ENCODE measurements around the gene KLHL17.
A peak's percentile ranks its signal among the peaks of the same experiment; 100 is the strongest.

Gene KLHL17

DNA sequence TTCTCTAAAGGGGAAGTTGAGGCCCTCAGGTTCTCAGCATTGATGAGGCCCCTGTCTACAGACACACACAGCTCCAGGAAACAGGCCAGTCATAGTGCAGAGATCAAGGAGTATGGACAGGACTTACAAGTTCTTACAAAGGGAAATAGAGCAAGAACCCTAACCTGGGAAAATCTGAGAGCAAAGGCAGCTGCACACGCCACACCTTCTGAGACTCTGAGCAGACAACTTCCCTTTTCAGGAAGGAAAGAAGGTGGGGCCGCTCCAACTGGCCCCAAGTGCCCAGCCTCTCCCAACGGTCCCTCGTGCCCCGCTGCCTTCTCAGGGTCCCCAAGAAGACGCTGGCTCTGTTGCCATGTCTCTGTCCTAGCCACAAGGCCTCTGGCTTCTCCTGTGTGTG lies 4.9 kb upstream of the KLHL17 start:
- TF ChIP-seq, protein P1, sequence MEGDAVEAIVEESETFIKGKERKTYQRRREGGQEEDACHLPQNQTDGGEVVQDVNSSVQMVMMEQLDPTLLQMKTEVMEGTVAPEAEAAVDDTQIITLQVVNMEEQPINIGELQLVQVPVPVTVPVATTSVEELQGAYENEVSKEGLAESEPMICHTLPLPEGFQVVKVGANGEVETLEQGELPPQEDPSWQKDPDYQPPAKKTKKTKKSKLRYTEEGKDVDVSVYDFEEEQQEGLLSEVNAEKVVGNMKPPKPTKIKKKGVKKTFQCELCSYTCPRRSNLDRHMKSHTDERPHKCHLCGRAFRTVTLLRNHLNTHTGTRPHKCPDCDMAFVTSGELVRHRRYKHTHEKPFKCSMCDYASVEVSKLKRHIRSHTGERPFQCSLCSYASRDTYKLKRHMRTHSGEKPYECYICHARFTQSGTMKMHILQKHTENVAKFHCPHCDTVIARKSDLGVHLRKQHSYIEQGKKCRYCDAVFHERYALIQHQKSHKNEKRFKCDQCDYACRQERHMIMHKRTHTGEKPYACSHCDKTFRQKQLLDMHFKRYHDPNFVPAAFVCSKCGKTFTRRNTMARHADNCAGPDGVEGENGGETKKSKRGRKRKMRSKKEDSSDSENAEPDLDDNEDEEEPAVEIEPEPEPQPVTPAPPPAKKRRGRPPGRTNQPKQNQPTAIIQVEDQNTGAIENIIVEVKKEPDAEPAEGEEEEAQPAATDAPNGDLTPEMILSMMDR (IDR thresholded peaks at IDR 0.05): no peak
- no peak for DNase-seq (ENCODE audit: low spot score)

DNA sequence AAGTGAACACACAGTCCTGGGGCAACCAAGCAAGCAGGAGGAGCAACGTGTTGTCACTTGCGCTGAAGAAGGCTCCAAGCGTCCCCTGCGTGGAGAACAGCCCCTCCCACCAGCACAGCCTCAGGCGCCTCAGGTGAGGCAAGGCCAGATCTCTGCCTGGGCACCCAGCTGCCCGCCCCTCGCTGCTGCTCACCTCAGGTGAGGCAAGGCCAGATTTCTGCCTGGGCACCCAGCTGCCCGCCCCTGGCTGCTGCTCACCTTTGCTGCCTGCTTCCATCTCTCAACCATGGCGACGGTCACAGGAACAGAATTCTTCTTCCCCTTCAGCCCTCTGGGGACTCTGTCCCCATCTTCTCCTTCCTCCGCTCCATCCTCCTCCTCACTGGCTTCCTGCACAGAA lies 3.7 kb upstream of the KLHL17 start:
- TF ChIP-seq, protein P1 (IDR thresholded peaks at IDR 0.05): no peak

More for the DNA sequence above, 4.9 kb upstream of the KLHL17 start:
- Histone ChIP-seq H3K4me3 (no peak overlapping the region), H3K27ac (no peak overlapping the region)

DNA sequence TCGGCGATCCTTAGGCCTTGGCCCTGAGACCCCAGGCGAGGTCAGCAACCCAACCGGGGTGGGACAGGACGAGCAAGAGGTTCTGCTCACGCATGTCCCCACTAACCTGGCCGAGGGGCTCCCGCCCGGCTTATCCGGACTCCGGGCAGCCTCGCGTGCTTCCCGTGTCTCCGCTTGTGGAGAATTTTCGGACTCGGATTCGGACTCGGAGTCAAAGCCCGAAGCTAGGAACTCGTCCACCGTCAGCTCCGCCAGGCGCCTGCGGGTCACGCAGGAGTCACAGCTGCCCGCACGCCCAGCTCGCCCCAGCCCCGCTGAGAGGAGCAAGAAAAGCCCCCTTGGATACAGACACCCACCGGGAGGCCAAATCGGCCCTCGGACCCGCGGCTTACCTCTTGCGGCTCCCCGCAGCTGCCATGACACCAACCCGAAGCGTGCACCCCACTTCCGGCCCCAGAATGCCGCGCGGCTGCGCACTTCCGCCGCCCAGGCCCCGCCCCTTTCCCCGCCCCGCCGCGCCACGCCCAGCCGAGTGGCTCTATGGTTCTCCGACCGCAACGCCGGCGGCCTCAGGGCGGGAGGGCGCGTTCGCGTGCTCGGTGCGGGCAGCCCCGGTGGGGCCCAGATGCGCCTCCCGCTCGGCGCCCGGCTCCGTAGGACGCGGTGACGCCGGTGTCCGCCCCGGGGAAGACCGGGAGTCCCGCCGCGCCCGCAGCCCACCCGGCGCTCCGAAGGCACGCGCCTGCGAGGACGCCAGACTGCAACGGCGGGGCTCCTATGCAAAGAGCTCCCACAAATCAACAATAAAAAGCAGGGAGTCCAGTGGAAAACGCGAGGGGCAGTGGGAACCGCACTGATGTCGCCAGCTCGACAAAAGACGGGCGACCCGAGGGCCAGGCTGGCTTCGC lies 1.3 kb upstream of the KLHL17 start, which contains the start of gene NOC2L:
Gene NOC2L (minus strand): TSS at position 434 of the 908 bp plus-strand sequence. CDS start 16 bp downstream, at position 418.
- TF ChIP-seq, protein P1 (IDR thresholded peaks at IDR 0.05): no peak
- DNase-seq (ENCODE audit: low spot score): peak; percentile 94
- peak within 1 kb of the TSS; percentile 83 for H3K4me3 ChIP-seq
- peak within 1 kb of the TSS; percentile 28 to 51 for H3K27ac ChIP-seq

More for the DNA sequence above, 3.7 kb upstream of the KLHL17 start:
- no peak for DNase-seq (ENCODE audit: low spot score)
- H3K4me3 ChIP-seq: no peak overlapping the region
- H3K27ac ChIP-seq: no peak overlapping the region

DNA sequence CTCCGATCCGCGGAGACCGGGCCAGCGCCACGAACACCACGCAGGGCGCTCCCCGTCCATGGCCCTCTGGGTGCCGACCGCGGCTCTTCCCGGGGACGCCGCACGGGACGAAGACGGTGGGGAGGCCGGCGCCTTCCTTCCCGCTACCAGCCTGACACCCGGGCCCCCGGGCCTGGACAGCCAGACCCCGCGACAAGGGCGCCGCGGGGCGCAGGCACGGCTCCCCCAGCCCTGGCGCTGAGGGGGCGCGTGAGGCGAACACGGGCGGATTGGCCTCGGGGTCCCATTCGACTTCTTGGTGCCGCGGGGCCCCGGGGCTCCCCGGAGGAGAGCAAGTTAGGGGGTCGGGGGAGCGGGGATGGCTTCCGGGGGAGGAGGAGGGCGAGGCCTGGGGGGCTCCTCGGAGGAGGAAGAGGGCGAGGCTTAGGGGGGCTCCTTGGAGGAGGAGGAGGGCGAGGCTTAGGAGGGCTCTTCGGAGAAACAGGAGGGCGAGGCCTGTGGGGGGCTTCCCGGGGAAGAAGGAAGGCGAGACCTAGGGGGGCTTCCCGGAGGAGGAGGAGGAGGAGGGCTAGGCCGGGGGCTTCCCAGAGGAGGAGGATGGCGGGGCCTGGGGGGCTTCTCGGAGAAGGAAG lies 537 bp upstream of the KLHL17 start:
- H3K27ac ChIP-seq: peak overlapping the region in 1 of 2 donors; percentile 61

DNA sequence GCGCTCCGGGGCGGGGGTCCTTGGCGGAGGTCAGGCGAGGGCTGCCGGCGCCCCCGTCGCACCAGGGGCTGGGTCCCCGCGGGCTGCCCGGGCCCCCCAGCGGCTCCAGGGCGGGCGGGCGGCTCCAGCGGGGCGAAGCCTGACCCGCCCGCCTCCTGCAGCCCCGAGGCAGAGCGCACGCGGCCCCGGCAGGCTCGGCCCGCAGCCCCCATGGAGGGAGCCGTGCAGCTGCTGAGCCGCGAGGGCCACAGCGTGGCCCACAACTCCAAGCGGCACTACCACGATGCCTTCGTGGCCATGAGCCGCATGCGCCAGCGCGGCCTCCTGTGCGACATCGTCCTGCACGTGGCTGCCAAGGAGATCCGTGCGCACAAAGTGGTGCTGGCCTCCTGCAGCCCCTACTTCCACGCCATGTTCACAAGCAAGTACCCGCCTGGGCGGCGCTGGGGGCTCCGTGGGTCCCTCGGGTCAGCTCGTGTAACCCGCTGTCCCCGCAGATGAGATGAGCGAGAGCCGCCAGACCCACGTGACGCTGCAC lies 817 bp downstream of the KLHL17 start:
- no peak for DNase-seq (ENCODE audit: low spot score)
- Histone ChIP-seq H3K27ac (peak overlapping the region in 1 of 2 donors; percentile 61), H3K4me3 (peak overlapping the region; percentile 83)

More for the DNA sequence above, 537 bp upstream of the KLHL17 start:
- H3K4me3 ChIP-seq: peak overlapping the region; percentile 83
- DNase-seq (ENCODE audit: low spot score): no peak
- TF ChIP-seq, protein P1 (IDR thresholded peaks at IDR 0.05): no peak

DNA sequence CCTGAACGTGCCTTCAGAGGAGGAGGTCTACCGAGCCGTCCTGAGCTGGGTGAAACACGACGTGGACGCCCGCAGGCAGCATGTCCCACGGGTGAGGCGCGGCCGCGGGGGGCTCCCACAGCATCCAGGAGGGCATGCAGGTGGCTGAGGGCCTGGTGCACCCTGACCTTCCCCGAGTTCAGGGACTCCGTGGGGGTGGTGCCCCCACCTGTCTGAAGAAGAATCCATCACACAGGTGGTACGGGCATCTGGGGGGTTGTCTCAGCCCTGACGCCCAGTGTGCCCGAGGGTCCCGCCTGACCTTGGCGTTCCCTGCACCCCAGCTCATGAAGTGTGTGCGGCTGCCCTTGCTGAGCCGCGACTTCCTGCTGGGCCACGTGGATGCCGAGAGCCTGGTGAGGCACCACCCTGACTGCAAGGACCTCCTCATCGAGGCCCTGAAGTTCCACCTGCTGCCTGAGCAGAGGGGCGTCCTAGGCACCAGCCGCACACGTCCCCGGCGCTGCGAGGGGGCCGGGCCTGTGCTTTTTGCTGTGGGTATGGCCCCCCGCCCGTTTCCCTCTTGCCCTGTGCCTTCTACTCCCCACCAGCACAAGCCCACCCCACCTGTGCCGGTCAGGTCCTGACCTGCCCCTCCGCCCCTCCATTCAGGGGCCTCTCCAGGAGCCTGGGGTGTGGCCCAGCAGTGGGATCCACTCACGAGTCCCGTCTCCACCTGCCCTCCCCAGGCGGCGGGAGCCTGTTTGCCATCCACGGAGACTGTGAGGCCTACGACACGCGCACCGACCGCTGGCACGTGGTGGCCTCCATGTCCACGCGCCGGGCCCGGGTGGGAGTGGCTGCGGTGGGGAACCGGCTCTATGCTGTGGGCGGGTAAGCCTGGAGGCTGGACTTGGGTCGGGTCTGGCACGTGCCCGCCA lies 2.3 kb downstream of the KLHL17 start:
- TF ChIP-seq, protein P1 (IDR thresholded peaks at IDR 0.05): no peak
- no peak overlapping the region for H3K4me3 ChIP-seq
- no peak for DNase-seq (ENCODE audit: low spot score)
- no peak overlapping the region for H3K27ac ChIP-seq

More for the DNA sequence above, 817 bp downstream of the KLHL17 start:
- TF ChIP-seq, protein P1 (IDR thresholded peaks at IDR 0.05): no peak

All from coronary artery (tissue), 2 donors.